Subcutaneous abdominal adipose tissue (tissue), 5 donors: ENCODE results near the gene KLHL15.
"Not testable (repeated sequence)": the region's sequence is repeated elsewhere in the genome, so short reads cannot be mapped to it uniquely, and the experiment has no call there.

Experiments
- H3K27ac ChIP-seq: one replicate; pipeline ENCODE4 v1.7.0; 2013; ENCODE audit warnings: low read depth, mild to moderate bottlenecking, inconsistent platforms, low read length, moderate library complexity
- H3K27me3 ChIP-seq, 5 donors: one replicate each; pipeline ENCODE4 v1.7.0; 2013; ENCODE audit warnings: low read length in 5 of 5, inconsistent platforms in 1 of 5; ENCODE audit not compliant: control insufficient read depth in 5 of 5, insufficient read depth in 4 of 5
- H3K36me3 ChIP-seq, 5 donors: one replicate each; pipeline ENCODE4 v1.7.0; 2013; ENCODE audit warnings: low read length in 5 of 5; ENCODE audit not compliant: control insufficient read depth in 5 of 5, insufficient read depth in 5 of 5
- H3K4me1 ChIP-seq, 5 donors: one replicate each; pipeline ENCODE4 v1.7.0; 2013; ENCODE audit warnings: low read length in 5 of 5, mild to moderate bottlenecking in 3 of 5, moderate library complexity in 1 of 5; ENCODE audit not compliant: control insufficient read depth in 5 of 5, insufficient read depth in 5 of 5
- H3K4me3 ChIP-seq, 5 donors: one replicate each; pipeline ENCODE4 v1.7.0; 2013; ENCODE audit warnings: low read length in 5 of 5, low read depth in 1 of 5
- H3K9ac ChIP-seq, 5 donors: one replicate each; pipeline ENCODE4 v1.7.0; 2013; ENCODE audit warnings: low read length in 5 of 5, mild to moderate bottlenecking in 4 of 5, moderate library complexity in 3 of 5
- H3K9me3 ChIP-seq, 5 donors: one replicate each; pipeline ENCODE4 v1.7.0; 2013; ENCODE audit warnings: low read length in 5 of 5; ENCODE audit not compliant: control insufficient read depth in 5 of 5
- donor health status: healthy.
- donor health status: healthy.
- donor health status: healthy.
- donor health status: healthy.
- donor health status: healthy.

Gene KLHL15, protein sequence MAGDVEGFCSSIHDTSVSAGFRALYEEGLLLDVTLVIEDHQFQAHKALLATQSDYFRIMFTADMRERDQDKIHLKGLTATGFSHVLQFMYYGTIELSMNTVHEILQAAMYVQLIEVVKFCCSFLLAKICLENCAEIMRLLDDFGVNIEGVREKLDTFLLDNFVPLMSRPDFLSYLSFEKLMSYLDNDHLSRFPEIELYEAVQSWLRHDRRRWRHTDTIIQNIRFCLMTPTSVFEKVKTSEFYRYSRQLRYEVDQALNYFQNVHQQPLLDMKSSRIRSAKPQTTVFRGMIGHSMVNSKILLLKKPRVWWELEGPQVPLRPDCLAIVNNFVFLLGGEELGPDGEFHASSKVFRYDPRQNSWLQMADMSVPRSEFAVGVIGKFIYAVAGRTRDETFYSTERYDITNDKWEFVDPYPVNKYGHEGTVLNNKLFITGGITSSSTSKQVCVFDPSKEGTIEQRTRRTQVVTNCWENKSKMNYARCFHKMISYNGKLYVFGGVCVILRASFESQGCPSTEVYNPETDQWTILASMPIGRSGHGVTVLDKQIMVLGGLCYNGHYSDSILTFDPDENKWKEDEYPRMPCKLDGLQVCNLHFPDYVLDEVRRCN

DNA sequence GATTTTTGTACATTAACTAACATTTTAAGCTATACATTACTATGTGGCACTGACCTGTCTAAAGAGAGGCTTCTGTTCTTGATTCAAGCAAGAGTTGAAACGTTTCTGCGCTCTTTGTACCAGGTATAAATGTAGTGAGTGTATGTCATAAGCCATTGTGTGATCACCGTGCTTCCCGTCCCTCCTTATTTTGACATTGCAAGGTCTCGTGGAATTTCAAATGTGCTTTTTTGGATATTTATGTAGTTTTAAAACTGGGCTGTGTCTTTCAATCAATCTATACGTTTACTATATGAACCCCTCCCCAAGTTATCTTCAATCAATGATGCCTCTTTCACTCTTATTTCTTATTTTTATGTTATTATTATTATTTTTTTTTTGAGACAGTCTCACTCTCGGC is at the start of gene KLHL15:
Gene KLHL15, minus strand, starts transcription at position 101 of the 400 bp plus-strand sequence. CDS start 20,493 bp downstream, outside the sequence.
- H3K4me3 ChIP-seq, result peak within 1 kb of the TSS; percentile 54 to 75 (median 71)
- H3K27me3 ChIP-seq, result peaks cover 0 to 10% (median 3%) of the 10 kb centered on the region in 5 donors
- H3K9ac ChIP-seq, result peak within 1 kb of the TSS in 4 of 5 donors; percentile 56 to 86 (median 69)
- peaks cover 0 to 2% (median 0%) of the 10 kb centered on the region in 5 donors for H3K4me1 ChIP-seq
- H3K9me3 ChIP-seq, result no peaks in the 10 kb centered on the region
- H3K36me3 ChIP-seq, result no peaks in the 10 kb centered on the region
- H3K27ac ChIP-seq, result peak within 1 kb of the TSS; percentile 87

DNA sequence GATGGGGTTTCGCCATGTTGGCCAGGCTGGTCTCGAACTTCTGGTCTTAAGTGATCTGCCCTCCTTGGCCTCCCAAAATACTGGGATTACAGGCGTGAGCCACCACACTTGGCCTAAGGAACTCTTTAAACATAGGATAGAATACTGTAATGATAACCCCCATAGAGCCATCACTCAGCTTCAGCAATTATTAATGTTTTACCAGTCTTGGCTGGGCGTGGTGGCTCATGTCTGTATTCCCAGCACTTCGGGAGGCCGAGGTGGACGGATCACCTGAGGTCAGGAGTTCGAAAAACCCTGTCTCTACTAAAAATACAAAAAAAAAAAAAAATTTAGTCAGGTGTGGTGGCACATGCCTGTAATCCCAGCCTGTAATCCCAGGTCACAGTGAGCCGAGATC is 42.9 kb upstream of the KLHL15 start:
- no peak overlapping the region for H3K4me3 ChIP-seq
- H3K9me3 ChIP-seq, result no peaks in the 10 kb centered on the region
- no peak overlapping the region for H3K27ac ChIP-seq
- no peaks in the 10 kb centered on the region for H3K27me3 ChIP-seq
- no peaks in the 10 kb centered on the region for H3K4me1 ChIP-seq
- H3K9ac ChIP-seq, result no peak overlapping the region
- H3K36me3 ChIP-seq, result peaks cover 41 to 83% (median 54%) of the 10 kb centered on the region in 5 donors

DNA sequence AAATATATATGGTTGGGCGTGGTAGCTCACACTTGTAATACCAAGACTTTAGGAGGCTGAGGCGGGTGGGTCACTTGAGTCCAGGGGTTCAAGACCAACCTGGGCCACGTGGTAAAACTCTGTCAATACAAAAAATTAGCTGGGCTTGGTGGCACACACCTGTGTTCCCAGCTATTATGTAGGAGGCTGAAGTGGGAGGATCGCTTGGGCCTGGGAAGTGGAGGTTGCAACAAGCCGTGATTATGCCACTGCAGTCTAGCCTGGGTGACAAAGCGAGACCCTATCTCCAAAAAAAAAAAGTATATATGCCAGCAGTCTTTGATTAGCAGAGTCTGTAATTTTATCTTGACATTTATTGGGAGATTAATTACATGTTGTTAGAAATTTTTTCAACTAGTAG is 36.5 kb upstream of the KLHL15 start:
- Histone ChIP-seq H3K36me3 (peaks cover 46 to 77% (median 64%) of the 10 kb centered on the region in 5 donors), H3K27ac (no peak overlapping the region), H3K9me3 (no peaks in the 10 kb centered on the region), H3K27me3 (no peaks in the 10 kb centered on the region), H3K9ac (no peak overlapping the region), H3K4me1 (no peaks in the 10 kb centered on the region), H3K4me3 (no peak overlapping the region)

DNA sequence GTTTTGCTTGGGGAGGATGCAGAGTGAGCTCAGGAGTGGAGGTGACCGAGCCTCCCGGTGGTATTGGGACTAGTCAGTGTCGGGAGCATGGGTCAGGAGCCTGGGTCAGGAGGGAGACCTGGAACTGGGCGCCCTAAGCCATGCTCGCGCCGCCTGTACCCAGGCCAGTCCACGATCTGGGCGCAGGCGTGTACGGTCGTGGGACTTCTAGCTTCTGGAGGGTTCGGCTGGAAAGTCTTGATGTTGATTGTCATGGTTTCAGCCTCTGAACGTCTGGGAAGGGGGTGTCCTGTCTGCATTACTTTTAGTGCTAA is 28.0 kb upstream of the KLHL15 start:
- peak overlapping the region; percentile 94 for H3K27ac ChIP-seq
- peaks cover 0 to 6% (median 0%) of the 10 kb centered on the region in 5 donors for H3K27me3 ChIP-seq
- H3K9ac ChIP-seq, result peak overlapping the region in 4 of 5 donors; percentile 83 to 98 (median 91)
- H3K36me3 ChIP-seq, result peaks cover 9 to 26% (median 17%) of the 10 kb centered on the region in 5 donors
- H3K4me1 ChIP-seq, result peaks cover 3 to 11% (median 4%) of the 10 kb centered on the region in 5 donors
- peak overlapping the region; percentile 97 to 99 (median 98) for H3K4me3 ChIP-seq
- no peaks in the 10 kb centered on the region for H3K9me3 ChIP-seq

DNA sequence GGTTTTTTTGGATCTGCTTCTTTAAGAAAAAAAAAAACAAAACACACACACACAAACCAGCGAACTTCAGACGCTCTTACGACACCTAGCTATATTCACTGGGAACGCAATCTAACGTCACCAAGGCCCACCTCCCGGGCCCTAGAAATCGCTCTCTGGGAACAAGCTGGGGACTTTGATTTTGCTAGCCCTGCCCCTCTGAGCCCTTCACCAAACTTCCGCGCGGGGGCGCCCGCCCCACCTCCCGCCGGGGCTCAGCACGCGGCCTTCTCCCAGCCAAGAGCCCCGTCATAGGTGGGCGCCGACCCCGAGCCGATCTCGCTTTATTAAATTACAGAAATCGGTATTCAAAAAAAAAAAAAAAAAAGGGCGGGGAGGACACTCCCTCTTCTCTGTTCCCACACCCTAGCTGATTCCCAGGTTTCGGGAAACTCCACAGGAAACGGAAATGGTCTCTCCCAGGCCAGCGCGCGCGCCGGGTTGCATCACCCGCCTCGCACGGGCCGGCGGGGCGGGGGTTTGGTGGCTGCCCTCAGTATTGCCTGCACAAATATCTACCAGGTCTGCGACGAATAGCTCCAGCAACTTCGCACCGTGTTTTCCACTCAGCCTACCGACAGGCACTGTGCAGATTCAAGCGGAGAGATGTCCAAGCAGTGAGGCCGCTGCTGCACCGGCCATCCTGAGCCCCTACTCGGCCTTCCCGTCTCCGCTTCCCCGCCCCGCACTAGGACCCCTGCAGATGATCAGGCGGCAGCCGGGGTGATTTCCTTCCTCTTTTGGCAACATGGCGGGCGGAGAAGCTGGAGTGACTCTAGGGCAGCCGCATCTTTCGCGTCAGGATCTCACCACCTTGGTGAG is 27.4 kb upstream of the KLHL15 start, which contains the start of gene EIF2S3:
Gene EIF2S3, plus strand, starts transcription at position 775 of the 861 bp plus-strand sequence. Its CDS starts 13 bp downstream, at position 788.
- H3K9ac ChIP-seq, result peak within 1 kb of the TSS; percentile 64 to 98 (median 90)
- H3K36me3 ChIP-seq, result peaks cover 5 to 20% (median 15%) of the 10 kb centered on the region in 5 donors
- H3K4me3 ChIP-seq, result peak within 1 kb of the TSS; percentile 97 to 99 (median 98)
- H3K9me3 ChIP-seq, result no peaks in the 10 kb centered on the region
- H3K27ac ChIP-seq, result peak within 1 kb of the TSS; percentile 94
- H3K27me3 ChIP-seq, result peaks cover 0 to 6% (median 0%) of the 10 kb centered on the region in 5 donors
- H3K4me1 ChIP-seq, result peaks cover 3 to 11% (median 4%) of the 10 kb centered on the region in 5 donors

DNA sequence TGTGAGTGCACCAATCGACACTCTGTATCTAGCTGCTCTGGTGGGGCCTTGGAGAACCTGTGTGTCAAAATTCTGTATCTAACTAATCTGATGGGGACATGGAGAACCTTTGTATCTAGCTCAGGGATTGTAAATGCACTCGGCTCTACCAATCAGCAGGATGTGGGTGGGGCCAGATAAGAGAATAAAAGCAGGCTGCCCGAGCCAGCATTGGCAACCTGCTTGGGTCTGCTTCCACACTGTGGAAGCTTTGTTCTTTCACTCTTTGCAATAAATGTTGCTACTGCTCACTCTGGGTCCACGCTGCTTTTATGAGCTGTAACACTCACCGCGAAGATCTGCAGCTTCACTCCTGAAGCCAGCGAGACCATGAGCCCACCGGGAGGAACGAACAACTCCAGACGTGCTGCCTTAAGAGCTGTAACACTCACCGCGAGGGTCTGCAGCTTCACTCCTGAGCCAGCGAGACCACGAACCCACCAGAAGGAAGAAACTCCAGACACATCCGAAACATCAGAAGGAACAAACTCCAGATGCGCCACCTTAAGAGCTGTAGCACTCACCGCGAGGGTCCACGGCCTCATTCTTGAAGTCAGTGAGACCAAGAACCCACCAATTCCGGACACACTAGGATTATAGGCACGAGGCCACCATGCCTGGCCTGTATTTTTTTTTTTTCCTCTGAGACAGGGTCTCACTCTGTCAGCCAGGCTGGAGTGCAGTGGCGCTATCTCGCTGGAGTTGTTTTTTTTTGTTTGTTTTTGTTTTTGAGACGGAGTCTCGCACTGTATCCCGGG is 23.7 kb upstream of the KLHL15 start:
- H3K4me1 ChIP-seq, H3K27me3 ChIP-seq, H3K27ac ChIP-seq, H3K36me3 ChIP-seq, H3K4me3 ChIP-seq, H3K9ac ChIP-seq, H3K9me3 ChIP-seq: not testable (repeated sequence)

DNA sequence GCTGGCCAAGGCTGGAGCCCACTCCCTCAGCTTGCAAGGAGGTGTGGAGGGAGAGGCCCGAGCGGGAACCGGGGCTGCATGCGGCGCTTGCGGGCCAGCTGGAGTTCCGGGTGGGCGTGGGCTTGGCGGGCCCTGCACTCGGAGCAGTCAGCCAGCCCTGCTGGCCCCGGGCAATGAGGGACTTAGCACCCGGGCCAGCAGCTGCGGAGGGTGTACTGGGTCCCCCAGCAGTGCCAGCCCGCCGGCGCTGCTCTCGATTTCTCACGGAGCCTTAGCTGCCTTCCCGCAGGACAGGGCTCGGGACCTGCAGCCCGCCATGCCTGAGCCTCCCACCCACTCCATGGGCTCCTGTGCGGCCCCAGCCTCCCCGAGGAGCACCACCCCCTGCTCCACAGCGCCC is 22.7 kb upstream of the KLHL15 start:
- H3K9me3 ChIP-seq, H3K4me3 ChIP-seq, H3K27me3 ChIP-seq, H3K36me3 ChIP-seq, H3K4me1 ChIP-seq, H3K9ac ChIP-seq, H3K27ac ChIP-seq: not testable (repeated sequence)

DNA sequence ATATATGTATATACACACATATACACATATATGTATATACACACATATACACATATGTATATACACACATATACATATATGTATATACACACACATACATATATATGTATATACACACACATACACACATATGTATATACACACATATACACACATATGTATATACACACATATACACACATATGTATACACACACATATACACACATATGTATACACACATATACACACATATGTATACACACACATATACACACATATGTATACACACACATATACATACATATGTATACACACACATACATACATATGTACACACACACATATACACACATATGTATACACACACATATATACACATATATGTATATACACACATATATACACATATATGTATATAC is 19.1 kb upstream of the KLHL15 start:
- H3K36me3 ChIP-seq, H3K9me3 ChIP-seq, H3K4me3 ChIP-seq, H3K9ac ChIP-seq, H3K4me1 ChIP-seq, H3K27me3 ChIP-seq, H3K27ac ChIP-seq: not testable (repeated sequence)

DNA sequence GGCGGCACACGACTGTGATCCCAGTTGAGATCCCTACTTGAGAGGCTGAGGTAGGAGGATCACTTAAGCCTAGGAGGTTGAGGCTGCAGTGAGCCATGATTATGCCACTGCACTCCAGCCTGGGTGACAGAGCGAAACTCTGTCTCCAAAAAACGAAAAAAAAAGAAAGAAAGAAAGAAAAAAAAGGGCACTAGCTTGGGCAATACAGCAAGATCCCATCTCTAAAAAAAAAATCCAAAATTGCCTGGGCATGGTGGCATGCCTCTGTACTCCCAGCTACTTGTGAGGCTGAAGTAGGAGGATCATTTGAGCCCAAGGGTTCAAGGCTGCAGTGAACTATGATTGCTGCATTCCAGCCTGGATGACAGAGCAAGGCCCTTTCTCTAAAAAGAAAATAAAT is 10.7 kb upstream of the KLHL15 start:
- H3K36me3 ChIP-seq, result no peaks in the 10 kb centered on the region
- H3K27me3 ChIP-seq, result peaks cover 0 to 9% (median 3%) of the 10 kb centered on the region in 5 donors
- no peak overlapping the region for H3K4me3 ChIP-seq
- H3K4me1 ChIP-seq, result no peaks in the 10 kb centered on the region
- H3K9ac ChIP-seq, result no peak overlapping the region
- no peaks in the 10 kb centered on the region for H3K9me3 ChIP-seq
- H3K27ac ChIP-seq, result no peak overlapping the region
